HepG2 (cell line): ENCODE results near the gene MAT2A. TPM values are rescaled to one million over a fixed set of nuclear protein-coding genes. Genes with fewer than 3 reads are reported as not detected.

ENCODE experiments used
- ATAD3A ChIP-seq: sonication (generic); formaldehyde crosslinking; IDR thresholded peaks from 2 replicates; pipeline ENCODE4 v1.4.0; 2020; ENCODE audit warnings: missing genetic modification reagents
- BORCS8-MEF2B ChIP-seq: sonication (generic); formaldehyde crosslinking; IDR thresholded peaks from 2 replicates; pipeline ENCODE4 v1.8.0; 2022; ENCODE audit warnings: mild to moderate bottlenecking, missing genetic modification reagents
- CC2D1A ChIP-seq: sonication (generic); formaldehyde crosslinking; IDR thresholded peaks from 2 replicates; pipeline ENCODE4 v1.8.1; 2023; ENCODE audit warnings: mild to moderate bottlenecking, missing genetic modification reagents
- DR1 ChIP-seq: sonication (generic); formaldehyde crosslinking; IDR thresholded peaks from 2 replicates; pipeline ENCODE4 v1.8.0; 2021; ENCODE audit warnings: mild to moderate bottlenecking, missing genetic modification reagents, inconsistent platforms
- GLI4 ChIP-seq: sonication (generic); formaldehyde crosslinking; IDR thresholded peaks from 2 replicates; pipeline ENCODE4 v1.5.1; 2020; ENCODE audit warnings: missing genetic modification reagents, mild to moderate bottlenecking, moderate library complexity, borderline replicate concordance
- KLF9 ChIP-seq: IDR thresholded peaks from 2 replicates; pipeline ENCODE4 v1.6.1; 2016; ENCODE audit warnings: low read depth
- SMARCC2 ChIP-seq: fragments of 450-650 bp; IDR thresholded peaks from 2 replicates; pipeline ENCODE4 v1.6.1; 2017; ENCODE audit warnings: antibody characterized with exemption, mild to moderate bottlenecking
- SMC3 ChIP-seq: IDR thresholded peaks from 2 replicates; pipeline ENCODE4 v1.6.1; 2011; ENCODE audit warnings: low read length, improper control_type of control experiment
- TEAD2 ChIP-seq: sonication (generic); formaldehyde crosslinking; IDR thresholded peaks from 2 replicates; pipeline ENCODE4 v1.9.0; 2021; ENCODE audit warnings: missing genetic modification reagents
- ZFAT ChIP-seq: sonication (generic); formaldehyde crosslinking; conservative IDR thresholded peaks from 2 replicates; pipeline ENCODE4 v1.8.1; 2023; ENCODE audit warnings: missing genetic modification reagents, inconsistent platforms
- ZNF570 ChIP-seq: sonication (generic); formaldehyde crosslinking; IDR thresholded peaks from 2 replicates; pipeline ENCODE4 v1.4.0; 2020; ENCODE audit warnings: mild to moderate bottlenecking, missing genetic modification reagents, borderline replicate concordance
- ZNF720 ChIP-seq: sonication (generic); formaldehyde crosslinking; IDR thresholded peaks from 2 replicates; pipeline ENCODE4 v1.4.0; 2020; ENCODE audit warnings: missing genetic modification reagents
- ZNF775 ChIP-seq: sonication (generic); formaldehyde crosslinking; IDR thresholded peaks from 2 replicates; pipeline ENCODE4 v1.4.0; 2020; ENCODE audit warnings: missing genetic modification reagents, mild to moderate bottlenecking, moderate library complexity, borderline replicate concordance
- polyA plus RNA-seq, 8 experiments: library from polyadenylated mRNA; depleted of rRNA in 3 of 8; stranded (reverse) in 7 of 8; unstranded in 1 of 8; fragments of >200 nt; fragmentation: Illumina TruSeq in 4 of 8; extraction: Trizol in 4 of 8; gene quantifications; 2 replicates each; pipeline versions ENCODE4 v1.2.1 to v1.2.3, GENCODE V29; 2011 to 2016; ENCODE audit warnings: low read depth in 4 of 8, missing spikeins in 1 of 8, mixed read lengths in 1 of 8; ENCODE audit not compliant: insufficient read depth in 1 of 8
- total RNA-seq, 5 experiments: library from RNA; depleted of rRNA; stranded (reverse); fragments of >200 nt; fragmentation: Illumina TruSeq; extraction: Trizol; gene quantifications; 2 replicates each; pipeline ENCODE4 v1.2.3, GENCODE V29; 2016; ENCODE audit warnings: low read depth in 1 of 5
- TF ChIP-seq, protein P1 (sequence below): sonication (generic); formaldehyde crosslinking; IDR thresholded peaks from one replicate; pipeline ENCODE4 v1.5.1; 2020; ENCODE audit warnings: mild to moderate bottlenecking, missing genetic modification reagents; ENCODE audit errors: not compliant biosample characterization
- TF ChIP-seq, protein P2 (sequence below): IDR thresholded peaks from 2 replicates; pipeline ENCODE4 v1.6.1; 2016; ENCODE audit warnings: low read depth, control low read depth
- TF ChIP-seq, protein P3 (sequence below): sonication (generic); formaldehyde crosslinking; IDR thresholded peaks from 2 replicates; pipeline ENCODE4 v1.8.0; 2022; ENCODE audit warnings: missing genetic modification reagents, mild to moderate bottlenecking, moderate library complexity, borderline replicate concordance

Gene MAT2A
- total and polyA plus RNA-seq, 2 of the 13 experiments (the other 11 are each of a cell fraction or from before 2014, with no cell fraction given), result 155 to 331 TPM

DNA sequence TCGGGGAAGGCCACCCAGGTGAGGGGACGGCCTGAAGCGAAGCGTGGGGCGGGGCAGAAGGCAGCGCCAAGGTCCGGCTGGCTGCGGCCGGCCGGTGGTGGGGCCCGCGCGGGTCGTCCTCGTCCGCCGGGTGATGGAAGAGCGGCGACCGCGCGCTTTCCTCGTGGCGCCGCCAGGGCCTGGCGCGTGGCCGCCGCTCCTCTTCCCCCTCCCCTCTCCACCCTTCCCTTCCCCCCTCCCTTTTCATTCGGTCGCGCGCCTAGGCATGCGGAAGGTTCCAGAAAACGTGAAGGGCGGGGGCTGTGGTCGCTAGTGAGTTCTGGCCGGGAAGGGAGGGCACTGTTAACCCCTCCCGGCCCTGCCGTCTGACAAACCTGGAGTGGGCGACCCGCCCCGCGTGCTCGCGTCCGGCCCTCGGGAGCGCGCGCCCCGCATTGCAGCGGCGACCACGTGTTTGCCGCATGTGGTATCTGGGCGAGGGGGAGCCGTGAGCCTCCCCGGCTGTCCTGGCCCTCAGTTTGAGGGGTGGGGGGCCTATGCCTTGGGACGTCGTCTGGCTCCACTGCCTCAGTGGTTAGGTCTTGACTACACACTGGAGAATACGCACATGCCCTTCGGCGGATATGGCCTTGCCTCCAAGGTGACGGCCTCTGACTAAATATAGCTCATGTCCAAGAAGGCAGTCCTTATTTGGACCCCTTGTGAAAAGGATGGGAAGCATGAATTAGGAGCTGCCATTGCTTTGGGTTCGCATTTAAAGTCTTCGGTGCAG is 579 bp downstream of the MAT2A start (continued):
- TF ChIP-seq SMARCC2, result no peak
- TF ChIP-seq ZFAT (CRISPR knock-in tag), result no peak
- TF ChIP-seq, protein P1, sequence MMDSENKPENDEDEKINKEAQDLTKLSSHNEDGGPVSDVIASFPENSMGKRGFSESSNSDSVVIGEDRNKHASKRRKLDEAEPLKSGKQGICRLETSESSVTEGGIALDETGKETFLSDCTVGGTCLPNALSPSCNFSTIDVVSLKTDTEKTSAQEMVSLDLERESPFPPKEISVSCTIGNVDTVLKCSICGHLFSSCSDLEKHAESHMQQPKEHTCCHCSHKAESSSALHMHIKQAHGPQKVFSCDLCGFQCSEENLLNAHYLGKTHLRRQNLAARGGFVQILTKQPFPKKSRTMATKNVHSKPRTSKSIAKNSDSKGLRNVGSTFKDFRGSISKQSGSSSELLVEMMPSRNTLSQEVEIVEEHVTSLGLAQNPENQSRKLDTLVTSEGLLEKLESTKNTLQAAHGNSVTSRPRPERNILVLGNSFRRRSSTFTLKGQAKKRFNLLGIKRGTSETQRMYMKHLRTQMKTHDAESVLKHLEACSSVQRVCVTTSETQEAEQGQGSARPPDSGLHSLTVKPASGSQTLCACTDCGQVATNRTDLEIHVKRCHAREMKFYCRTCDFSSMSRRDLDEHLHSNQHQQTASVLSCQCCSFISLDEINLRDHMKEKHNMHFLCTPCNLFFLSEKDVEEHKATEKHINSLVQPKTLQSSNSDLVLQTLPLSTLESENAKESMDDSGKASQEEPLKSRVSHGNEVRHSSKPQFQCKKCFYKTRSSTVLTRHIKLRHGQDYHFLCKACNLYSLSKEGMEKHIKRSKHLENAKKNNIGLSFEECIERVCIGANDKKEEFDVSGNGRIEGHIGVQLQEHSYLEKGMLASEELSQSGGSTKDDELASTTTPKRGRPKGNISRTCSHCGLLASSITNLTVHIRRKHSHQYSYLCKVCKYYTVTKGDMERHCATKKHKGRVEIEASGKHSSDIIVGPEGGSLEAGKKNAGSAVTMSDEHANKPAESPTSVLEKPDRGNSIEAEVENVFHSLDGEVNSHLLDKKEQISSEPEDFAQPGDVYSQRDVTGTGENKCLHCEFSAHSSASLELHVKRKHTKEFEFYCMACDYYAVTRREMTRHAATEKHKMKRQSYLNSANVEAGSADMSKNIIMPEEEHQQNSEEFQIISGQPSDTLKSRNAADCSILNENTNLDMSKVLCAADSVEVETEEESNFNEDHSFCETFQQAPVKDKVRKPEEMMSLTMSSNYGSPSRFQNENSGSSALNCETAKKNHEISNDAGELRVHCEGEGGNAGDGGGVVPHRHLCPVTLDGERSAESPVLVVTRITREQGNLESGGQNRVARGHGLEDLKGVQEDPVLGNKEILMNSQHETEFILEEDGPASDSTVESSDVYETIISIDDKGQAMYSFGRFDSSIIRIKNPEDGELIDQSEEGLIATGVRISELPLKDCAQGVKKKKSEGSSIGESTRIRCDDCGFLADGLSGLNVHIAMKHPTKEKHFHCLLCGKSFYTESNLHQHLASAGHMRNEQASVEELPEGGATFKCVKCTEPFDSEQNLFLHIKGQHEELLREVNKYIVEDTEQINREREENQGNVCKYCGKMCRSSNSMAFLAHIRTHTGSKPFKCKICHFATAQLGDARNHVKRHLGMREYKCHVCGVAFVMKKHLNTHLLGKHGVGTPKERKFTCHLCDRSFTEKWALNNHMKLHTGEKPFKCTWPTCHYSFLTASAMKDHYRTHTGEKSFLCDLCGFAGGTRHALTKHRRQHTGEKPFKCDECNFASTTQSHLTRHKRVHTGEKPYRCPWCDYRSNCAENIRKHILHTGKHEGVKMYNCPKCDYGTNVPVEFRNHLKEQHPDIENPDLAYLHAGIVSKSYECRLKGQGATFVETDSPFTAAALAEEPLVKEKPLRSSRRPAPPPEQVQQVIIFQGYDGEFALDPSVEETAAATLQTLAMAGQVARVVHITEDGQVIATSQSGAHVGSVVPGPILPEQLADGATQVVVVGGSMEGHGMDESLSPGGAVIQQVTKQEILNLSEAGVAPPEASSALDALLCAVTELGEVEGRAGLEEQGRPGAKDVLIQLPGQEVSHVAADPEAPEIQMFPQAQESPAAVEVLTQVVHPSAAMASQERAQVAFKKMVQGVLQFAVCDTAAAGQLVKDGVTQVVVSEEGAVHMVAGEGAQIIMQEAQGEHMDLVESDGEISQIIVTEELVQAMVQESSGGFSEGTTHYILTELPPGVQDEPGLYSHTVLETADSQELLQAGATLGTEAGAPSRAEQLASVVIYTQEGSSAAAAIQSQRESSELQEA (CRISPR knock-in tag), result no peak
- 0 out of 2 replicates have a peak, but pooled peaks have one; percentile 58 for TF ChIP-seq ZNF570 (CRISPR knock-in tag)
- TF ChIP-seq GLI4, result no peak
- TF ChIP-seq ZNF720 (CRISPR knock-in tag), result no peak; the same call in 1 of the 2 replicates
- no peak for TF ChIP-seq ATAD3A (CRISPR knock-in tag)
- TF ChIP-seq, protein P2, sequence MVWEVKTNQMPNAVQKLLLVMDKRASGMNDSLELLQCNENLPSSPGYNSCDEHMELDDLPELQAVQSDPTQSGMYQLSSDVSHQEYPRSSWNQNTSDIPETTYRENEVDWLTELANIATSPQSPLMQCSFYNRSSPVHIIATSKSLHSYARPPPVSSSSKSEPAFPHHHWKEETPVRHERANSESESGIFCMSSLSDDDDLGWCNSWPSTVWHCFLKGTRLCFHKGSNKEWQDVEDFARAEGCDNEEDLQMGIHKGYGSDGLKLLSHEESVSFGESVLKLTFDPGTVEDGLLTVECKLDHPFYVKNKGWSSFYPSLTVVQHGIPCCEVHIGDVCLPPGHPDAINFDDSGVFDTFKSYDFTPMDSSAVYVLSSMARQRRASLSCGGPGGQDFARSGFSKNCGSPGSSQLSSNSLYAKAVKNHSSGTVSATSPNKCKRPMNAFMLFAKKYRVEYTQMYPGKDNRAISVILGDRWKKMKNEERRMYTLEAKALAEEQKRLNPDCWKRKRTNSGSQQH (CRISPR knock-in tag), result no peak; the same call in 1 of the 2 replicates
- no peak for TF ChIP-seq SMC3
- TF ChIP-seq CC2D1A (CRISPR knock-in tag), result 0 out of 2 replicates have a peak, but pooled peaks have one; percentile 92
- no peak for TF ChIP-seq TEAD2
- TF ChIP-seq KLF9 (CRISPR knock-in tag), result no peak
- TF ChIP-seq BORCS8-MEF2B (CRISPR knock-in tag), result no peak; the same call in 1 of the 2 replicates
- TF ChIP-seq ZNF775 (CRISPR knock-in tag), result no peak
- no peak for TF ChIP-seq DR1 (CRISPR knock-in tag)
- TF ChIP-seq, protein P3, sequence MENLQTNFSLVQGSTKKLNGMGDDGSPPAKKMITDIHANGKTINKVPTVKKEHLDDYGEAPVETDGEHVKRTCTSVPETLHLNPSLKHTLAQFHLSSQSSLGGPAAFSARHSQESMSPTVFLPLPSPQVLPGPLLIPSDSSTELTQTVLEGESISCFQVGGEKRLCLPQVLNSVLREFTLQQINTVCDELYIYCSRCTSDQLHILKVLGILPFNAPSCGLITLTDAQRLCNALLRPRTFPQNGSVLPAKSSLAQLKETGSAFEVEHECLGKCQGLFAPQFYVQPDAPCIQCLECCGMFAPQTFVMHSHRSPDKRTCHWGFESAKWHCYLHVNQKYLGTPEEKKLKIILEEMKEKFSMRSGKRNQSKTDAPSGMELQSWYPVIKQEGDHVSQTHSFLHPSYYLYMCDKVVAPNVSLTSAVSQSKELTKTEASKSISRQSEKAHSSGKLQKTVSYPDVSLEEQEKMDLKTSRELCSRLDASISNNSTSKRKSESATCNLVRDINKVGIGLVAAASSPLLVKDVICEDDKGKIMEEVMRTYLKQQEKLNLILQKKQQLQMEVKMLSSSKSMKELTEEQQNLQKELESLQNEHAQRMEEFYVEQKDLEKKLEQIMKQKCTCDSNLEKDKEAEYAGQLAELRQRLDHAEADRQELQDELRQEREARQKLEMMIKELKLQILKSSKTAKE (CRISPR knock-in tag), result no peak; the same call in 1 of the 2 replicates
